Esophagus squamous epithelium (tissue), 4 donors: ENCODE results near the gene SMIM15.

Source experiments
- CTCF ChIP-seq, 6 experiments: fragments of 450-650 bp in 4 of 6; fragments of 200-600 bp in 2 of 6; sonication (generic) in 2 of 6; IDR thresholded peaks; one replicate each; pipeline ENCODE4 v1.5.1; 2016 to 2019; ENCODE audit warnings: antibody characterized with exemption in 6 of 6, mild to moderate bottlenecking in 4 of 6, moderate library complexity in 4 of 6
- POLR2A ChIP-seq, 4 donors: fragments of 450-650 bp; IDR thresholded peaks; one replicate each; pipeline ENCODE4 v1.6.1; 2017; ENCODE audit warnings: antibody characterized with exemption in 4 of 4, mild to moderate bottlenecking in 4 of 4, moderate library complexity in 3 of 4

DNA sequence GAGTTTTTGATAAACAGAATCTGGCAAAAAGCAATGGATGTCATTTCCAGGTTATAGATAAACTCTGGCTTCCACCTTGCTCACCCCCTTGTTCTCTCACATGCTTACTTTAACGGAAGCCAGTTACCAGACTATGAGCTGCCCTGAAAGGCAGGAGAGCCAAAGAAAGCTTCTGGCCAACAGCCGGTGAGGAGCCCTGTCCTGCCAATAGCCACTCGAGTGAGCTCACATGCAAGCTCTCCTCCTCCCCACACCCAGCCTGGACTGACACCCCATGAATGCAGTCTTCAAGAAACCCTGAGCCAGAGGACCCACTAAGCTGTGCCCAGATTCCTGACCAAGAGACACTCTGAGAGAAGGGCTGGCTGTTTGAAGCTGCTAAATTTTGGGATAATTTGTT, 14.4 kb upstream of the SMIM15 start:
- TF ChIP-seq CTCF (IDR thresholded peaks at IDR 0.05), result no peak
- TF ChIP-seq POLR2A (IDR thresholded peaks at IDR 0.05), result no peak
